ENCODE measurements around the gene RANBP9. TPM values are rescaled to one million over a fixed set of nuclear protein-coding genes. Genes with fewer than 3 reads are reported as not detected.

Gene RANBP9
- total and polyA plus RNA-seq, 4 donors: 16.6 to 50.4 (median 25.5) TPM

GRCh38 chr6:13664703-13665352 is 46.8 kb downstream of the RANBP9 start:
- Histone ChIP-seq H3K27ac (ENCODE audit: low read depth in 1 of 2, low read length in 1 of 2) (no peak overlapping the region), H3K4me1 (ENCODE audit: control insufficient read depth in 5 of 5, insufficient read depth in 5 of 5, low read length in 5 of 5) (peaks cover 0 to 9% (median 0%) of the 10 kb centered on the region in 5 donors), H3K27me3 (ENCODE audit: control insufficient read depth in 3 of 3, insufficient read depth in 3 of 3, low read length in 2 of 3) (no peaks in the 10 kb centered on the region), H3K4me3 (no peak overlapping the region), H3K9ac (ENCODE audit: insufficient read depth in 1 of 2, low read length in 2 of 2) (no peak overlapping the region), H3K36me3 (ENCODE audit: control insufficient read depth in 4 of 4, insufficient read depth in 4 of 4, low read length in 4 of 4) (no peaks in the 10 kb centered on the region), H3K9me3 (ENCODE audit: control insufficient read depth in 4 of 4, insufficient read depth in 3 of 4, low read length in 3 of 4) (peaks cover 0 to 5% (median 0%) of the 10 kb centered on the region in 4 donors)
- TF ChIP-seq CTCF (IDR thresholded peaks at IDR 0.05; ENCODE audit: control extremely low read depth, extremely low read depth): no peak
- ATAC-seq (ENCODE audit: insufficient read depth, low FRiP score): no peak
- DNase-seq: no peak

GRCh38 chr6:13663986-13664385 is 47.6 kb downstream of the RANBP9 start:
- 96 to 98% methylated on average over 4 of the region's 4 CpGs for whole genome bisulfite sequencing, 2 donors
- Histone ChIP-seq H3K9ac (ENCODE audit: insufficient read depth in 1 of 2, low read length in 2 of 2) (no peak overlapping the region), H3K36me3 (ENCODE audit: control insufficient read depth in 4 of 4, insufficient read depth in 4 of 4, low read length in 4 of 4) (no peaks in the 10 kb centered on the region), H3K4me3 (no peak overlapping the region), H3K27ac (ENCODE audit: low read depth in 1 of 2, low read length in 1 of 2) (no peak overlapping the region), H3K9me3 (ENCODE audit: control insufficient read depth in 4 of 4, insufficient read depth in 3 of 4, low read length in 3 of 4) (no peaks in the 10 kb centered on the region), H3K27me3 (ENCODE audit: control insufficient read depth in 3 of 3, insufficient read depth in 3 of 3, low read length in 2 of 3) (no peaks in the 10 kb centered on the region), H3K4me1 (ENCODE audit: control insufficient read depth in 5 of 5, insufficient read depth in 5 of 5, low read length in 5 of 5) (peaks cover 0 to 9% (median 0%) of the 10 kb centered on the region in 5 donors)
- ATAC-seq (ENCODE audit: insufficient read depth, low FRiP score) (no peak), DNase-seq (no peak)
- TF ChIP-seq CTCF (IDR thresholded peaks at IDR 0.05; ENCODE audit: control extremely low read depth, extremely low read depth): no peak

GRCh38 chr6:13662651-13663334 is 48.8 kb downstream of the RANBP9 start:
- ATAC-seq (ENCODE audit: insufficient read depth, low FRiP score) (no peak), DNase-seq (no peak)
- WGBS, 2 donors: 81 to 92% methylated on average over 3 of the region's 3 CpGs
- peaks cover 0 to 9% (median 0%) of the 10 kb centered on the region in 5 donors for H3K4me1 ChIP-seq (ENCODE audit: control insufficient read depth in 5 of 5, insufficient read depth in 5 of 5, low read length in 5 of 5)
- H3K36me3 ChIP-seq (ENCODE audit: control insufficient read depth in 4 of 4, insufficient read depth in 4 of 4, low read length in 4 of 4): no peaks in the 10 kb centered on the region
- no peaks in the 10 kb centered on the region for H3K9me3 ChIP-seq (ENCODE audit: control insufficient read depth in 4 of 4, insufficient read depth in 3 of 4, low read length in 3 of 4)
- H3K27ac ChIP-seq (ENCODE audit: low read depth in 1 of 2, low read length in 1 of 2): no peak overlapping the region
- no peak overlapping the region for H3K4me3 ChIP-seq
- no peak overlapping the region for H3K9ac ChIP-seq (ENCODE audit: insufficient read depth in 1 of 2, low read length in 2 of 2)
- no peak for TF ChIP-seq CTCF (IDR thresholded peaks at IDR 0.05; ENCODE audit: control extremely low read depth, extremely low read depth)
- H3K27me3 ChIP-seq (ENCODE audit: control insufficient read depth in 3 of 3, insufficient read depth in 3 of 3, low read length in 2 of 3): no peaks in the 10 kb centered on the region

Measured in lung (tissue), 12 donors.